Panc1 (cell line): ENCODE measurements around the gene ARTN.

ENCODE experiments used
- CTCF ChIP-seq: fragments of 450-650 bp; IDR thresholded peaks from 2 replicates; pipeline ENCODE4 v1.5.1; 2017; ENCODE audit warnings: mild to moderate bottlenecking
- POLR2AphosphoS5 ChIP-seq: IDR thresholded peaks from 2 replicates; pipeline ENCODE4 v1.6.1; 2012; ENCODE audit warnings: mild to moderate bottlenecking, low read depth, low read length, moderate library complexity

DNA sequence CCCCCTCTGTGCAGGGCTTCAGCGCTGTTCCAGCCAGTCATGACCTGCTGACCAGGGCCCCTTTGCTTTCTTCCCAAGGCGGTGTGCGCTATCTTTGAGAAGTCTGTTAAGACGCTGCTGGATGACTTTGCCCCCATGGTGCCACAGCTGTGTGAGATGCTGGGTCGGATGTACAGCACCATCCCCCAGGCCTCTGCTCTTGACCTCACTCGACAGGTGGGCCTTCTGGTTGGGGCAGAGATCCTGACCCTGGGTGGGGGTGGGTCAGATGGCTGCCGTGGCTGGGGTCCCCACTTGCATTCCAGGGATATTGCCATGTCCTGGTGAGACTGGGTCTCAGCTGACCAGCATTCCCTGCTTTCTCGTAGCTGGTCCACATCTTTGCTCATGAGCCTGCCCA lies 27.2 kb downstream of the ARTN start:
- TF ChIP-seq POLR2AphosphoS5: no peak
- TF ChIP-seq CTCF: no peak
